HG02981 (cell line): ENCODE results near the gene MYO9B.
"Not testable (repeated sequence)": the region's sequence is repeated elsewhere in the genome, so short reads cannot be mapped to it uniquely, and the experiment has no call there.

Experiments used
- ATAC-seq: cut with Tn5 transposase; IDR thresholded peaks from one replicate; pipeline ENCODE4 v1.9.1; 2021; ENCODE audit warnings: mild to moderate bottlenecking, moderate library complexity; ENCODE audit not compliant: unreplicated experiment

Gene MYO9B

GRCh38 chr19:17170538-17171297, 95.1 kb downstream of the MYO9B start:
- no peak for ATAC-seq

GRCh38 chr19:17171874-17172273, 96.3 kb downstream of the MYO9B start:
- ATAC-seq = no peak

GRCh38 chr19:17172624-17173345, 97.2 kb downstream of the MYO9B start:
- no peak for ATAC-seq

GRCh38 chr19:17178291-17178690, 102.7 kb downstream of the MYO9B start:
- ATAC-seq = no peak

GRCh38 chr19:17180997-17181702, 105.6 kb downstream of the MYO9B start:
- ATAC-seq = no peak

GRCh38 chr19:17183271-17183761, 107.7 kb downstream of the MYO9B start:
- ATAC-seq = no peak

- ATAC-seq = no peak
Observed at GRCh38 chr19:17183858-17184321, 108.3 kb downstream of the MYO9B start.

- ATAC-seq = no peak
Observed at GRCh38 chr19:17184371-17184841, 108.8 kb downstream of the MYO9B start.

GRCh38 chr19:17185590-17185989, 110.0 kb downstream of the MYO9B start:
- ATAC-seq = no peak

- not testable (repeated sequence) for ATAC-seq
Observed at GRCh38 chr19:17191736-17192135, 116.2 kb downstream of the MYO9B start.

- ATAC-seq = no peak
Observed at GRCh38 chr19:17192751-17193150, 117.2 kb downstream of the MYO9B start.

- no peak for ATAC-seq
Observed at GRCh38 chr19:17194608-17195007, 119.0 kb downstream of the MYO9B start.

GRCh38 chr19:17195106-17195505, 119.5 kb downstream of the MYO9B start:
- no peak for ATAC-seq

- ATAC-seq = no peak
Observed at GRCh38 chr19:17196610-17197009, 121.0 kb downstream of the MYO9B start.

GRCh38 chr19:17197666-17198065, 122.1 kb downstream of the MYO9B start:
- no peak for ATAC-seq

- no peak for ATAC-seq
Observed at GRCh38 chr19:17200408-17201079, 125.0 kb downstream of the MYO9B start.

GRCh38 chr19:17202249-17202648, 126.7 kb downstream of the MYO9B start:
- no peak for ATAC-seq

GRCh38 chr19:17202713-17203112, 127.1 kb downstream of the MYO9B start:
- no peak for ATAC-seq

- ATAC-seq = no peak
Observed at GRCh38 chr19:17205237-17206140, 129.9 kb downstream of the MYO9B start.
